SH-SY5Y (cell line): Measurements from ENCODE around the gene ARID4B.

Experiments
- GATA2 ChIP-seq: IDR thresholded peaks from 2 replicates; pipeline ENCODE4 v1.6.1; 2011; ENCODE audit warnings: mild to moderate bottlenecking, low read depth, low read length
- GATA3 ChIP-seq: IDR thresholded peaks from 2 replicates; pipeline ENCODE4 v1.6.1; 2011; ENCODE audit warnings: low read depth, mild to moderate bottlenecking, low read length, moderate library complexity

GRCh38 chr1:235328271-235329138 is 526 bp upstream of the ARID4B start, which contains the start of gene GGPS1:
- peak; percentile 52; the same call in 1 of the 2 replicates for TF ChIP-seq GATA2
- TF ChIP-seq GATA3: no peak
